Fibroblast of the aortic adventitia (primary cell): ENCODE measurements around the gene CNTFR. TPM values are rescaled to one million over a fixed set of nuclear protein-coding genes. Genes with fewer than 3 reads are reported as not detected.
"Not testable (repeated sequence)": the region's sequence is repeated elsewhere in the genome, so short reads cannot be mapped to it uniquely, and the experiment has no call there.

Experiments used
- DNase-seq: peaks from one replicate; pipeline ENCODE4 v3.0.0-alpha.2; 2010; ENCODE audit warnings: low read depth
- H3K4me3 ChIP-seq: 2 replicates; pipeline ENCODE4 v1.5.1; 2011; ENCODE audit warnings: low read depth, mild to moderate bottlenecking, control low read depth, low read length, moderate library complexity
- total RNA-seq: library from RNA; depleted of rRNA; stranded (reverse); fragments of >200 nt; gene quantifications from 2 replicates; pipeline ENCODE4 v1.2.3, GENCODE V29; 2012; ENCODE audit warnings: low replicate concordance
- TF ChIP-seq, protein P1 (sequence below): IDR thresholded peaks from 2 replicates; pipeline ENCODE4 v1.5.1; 2011; ENCODE audit warnings: mild to moderate bottlenecking, low read length, control low read depth, inconsistent platforms; ENCODE audit not compliant: insufficient read depth

CNTFR gene
- total RNA-seq, 1 donor, result not detected

DNA sequence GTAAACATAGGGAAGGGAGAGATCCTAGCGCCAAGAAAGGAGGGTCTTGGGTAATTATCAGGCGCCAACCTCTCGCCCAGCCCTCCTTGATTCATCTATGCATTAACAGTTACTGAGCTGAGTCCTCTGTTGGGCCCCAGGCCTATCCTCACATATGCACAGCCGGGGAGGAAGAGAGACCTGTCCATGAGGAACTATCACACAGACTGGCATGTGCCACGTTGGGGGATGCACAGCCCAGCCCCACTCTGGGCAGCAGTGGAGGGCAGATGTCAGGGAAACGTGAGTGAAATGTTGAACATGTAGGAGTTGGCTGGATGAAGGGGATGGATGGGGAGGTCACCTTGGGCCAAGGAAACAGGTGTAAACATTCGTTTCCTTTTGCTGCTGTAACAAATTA is 48.0 kb downstream of the CNTFR start:
- TF ChIP-seq, protein P1, sequence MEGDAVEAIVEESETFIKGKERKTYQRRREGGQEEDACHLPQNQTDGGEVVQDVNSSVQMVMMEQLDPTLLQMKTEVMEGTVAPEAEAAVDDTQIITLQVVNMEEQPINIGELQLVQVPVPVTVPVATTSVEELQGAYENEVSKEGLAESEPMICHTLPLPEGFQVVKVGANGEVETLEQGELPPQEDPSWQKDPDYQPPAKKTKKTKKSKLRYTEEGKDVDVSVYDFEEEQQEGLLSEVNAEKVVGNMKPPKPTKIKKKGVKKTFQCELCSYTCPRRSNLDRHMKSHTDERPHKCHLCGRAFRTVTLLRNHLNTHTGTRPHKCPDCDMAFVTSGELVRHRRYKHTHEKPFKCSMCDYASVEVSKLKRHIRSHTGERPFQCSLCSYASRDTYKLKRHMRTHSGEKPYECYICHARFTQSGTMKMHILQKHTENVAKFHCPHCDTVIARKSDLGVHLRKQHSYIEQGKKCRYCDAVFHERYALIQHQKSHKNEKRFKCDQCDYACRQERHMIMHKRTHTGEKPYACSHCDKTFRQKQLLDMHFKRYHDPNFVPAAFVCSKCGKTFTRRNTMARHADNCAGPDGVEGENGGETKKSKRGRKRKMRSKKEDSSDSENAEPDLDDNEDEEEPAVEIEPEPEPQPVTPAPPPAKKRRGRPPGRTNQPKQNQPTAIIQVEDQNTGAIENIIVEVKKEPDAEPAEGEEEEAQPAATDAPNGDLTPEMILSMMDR, result no peak

DNA sequence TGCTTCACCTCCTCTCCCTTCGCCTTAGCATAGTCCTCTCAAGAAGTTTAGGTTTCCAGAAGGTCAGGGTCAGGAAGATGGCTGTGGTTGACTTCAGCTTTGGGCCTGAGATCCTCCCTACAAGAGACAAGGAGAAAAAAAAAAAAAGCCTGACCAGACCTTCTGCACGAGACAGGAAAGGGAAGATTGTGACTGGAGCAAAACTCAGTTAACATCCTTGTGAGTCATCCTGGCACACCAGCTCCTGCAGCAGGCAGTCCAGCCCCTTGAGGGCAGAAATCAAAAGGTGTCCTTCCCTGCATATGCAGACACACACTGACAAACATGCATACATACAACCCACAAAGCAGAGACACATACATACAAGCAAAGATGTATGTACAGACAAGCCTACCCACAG is 48.7 kb downstream of the CNTFR start:
- no peak overlapping the region for H3K4me3 ChIP-seq
- peak; percentile 51 for DNase-seq
- TF ChIP-seq, protein P1, result peak; percentile 16

More for the DNA sequence above, 48.0 kb downstream of the CNTFR start:
- DNase-seq, result no peak
- no peak overlapping the region for H3K4me3 ChIP-seq

DNA sequence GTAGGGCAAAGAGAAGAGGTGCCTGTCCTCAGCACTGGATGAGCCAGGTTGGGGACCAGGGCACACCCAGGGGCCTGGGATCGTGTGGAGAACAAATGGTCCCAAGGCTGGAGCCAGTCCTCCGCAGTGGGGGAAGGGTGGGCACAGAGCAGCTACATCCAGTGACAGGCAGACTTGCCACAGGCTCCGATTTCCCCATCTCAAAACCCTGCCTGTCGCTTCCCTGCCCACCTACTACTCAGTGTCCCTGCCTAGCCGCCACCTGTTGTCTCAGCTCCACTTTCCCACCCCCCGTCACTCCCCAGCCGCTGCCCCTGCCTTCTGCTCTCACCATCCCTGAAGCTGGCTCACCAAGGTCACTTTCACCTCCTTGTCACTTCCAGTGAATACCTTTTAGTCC is 52.8 kb downstream of the CNTFR start:
- TF ChIP-seq, protein P1, result no peak
- DNase-seq, result no peak
- no peak overlapping the region for H3K4me3 ChIP-seq

DNA sequence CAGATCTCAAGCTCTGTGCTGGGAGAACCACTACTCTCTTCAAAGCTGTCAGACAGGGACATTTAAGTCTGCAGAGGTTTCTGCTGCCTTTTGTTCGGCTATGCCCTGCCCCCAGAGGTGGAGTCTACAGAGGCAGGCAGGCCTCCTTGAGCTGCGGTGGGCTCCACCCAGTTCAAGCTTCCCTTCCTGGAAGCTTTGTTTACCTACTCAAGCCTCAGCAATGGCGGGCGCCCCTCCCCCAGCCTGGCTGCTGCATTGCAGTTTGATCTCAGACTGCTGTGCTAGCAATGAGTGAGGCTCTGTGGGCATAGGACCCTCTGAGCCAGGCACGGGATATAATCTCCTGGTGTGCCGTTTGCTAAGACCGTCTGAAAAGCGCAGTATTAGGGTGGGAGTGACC is 57.5 kb downstream of the CNTFR start:
- H3K4me3 ChIP-seq, DNase-seq: not testable (repeated sequence)

DNA sequence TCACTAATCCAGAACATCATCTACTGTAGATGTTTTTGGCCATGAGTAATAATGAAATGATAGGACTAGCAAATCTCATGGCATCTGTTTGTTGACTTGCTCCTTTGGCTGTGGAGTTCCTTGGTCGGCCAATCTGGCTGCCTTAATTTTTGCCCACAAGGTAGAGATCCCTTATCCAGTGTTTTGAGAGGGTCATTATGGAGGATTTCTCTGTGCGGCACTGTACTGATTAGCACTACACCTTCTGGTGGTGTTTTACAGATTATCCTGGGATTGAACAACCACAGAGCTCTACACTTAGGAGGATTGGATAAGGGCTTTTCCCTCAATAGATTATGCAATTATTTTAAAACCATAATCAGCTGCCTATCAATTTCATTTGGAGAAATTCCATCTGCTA is 63.5 kb downstream of the CNTFR start:
- no peak overlapping the region for H3K4me3 ChIP-seq

DNA sequence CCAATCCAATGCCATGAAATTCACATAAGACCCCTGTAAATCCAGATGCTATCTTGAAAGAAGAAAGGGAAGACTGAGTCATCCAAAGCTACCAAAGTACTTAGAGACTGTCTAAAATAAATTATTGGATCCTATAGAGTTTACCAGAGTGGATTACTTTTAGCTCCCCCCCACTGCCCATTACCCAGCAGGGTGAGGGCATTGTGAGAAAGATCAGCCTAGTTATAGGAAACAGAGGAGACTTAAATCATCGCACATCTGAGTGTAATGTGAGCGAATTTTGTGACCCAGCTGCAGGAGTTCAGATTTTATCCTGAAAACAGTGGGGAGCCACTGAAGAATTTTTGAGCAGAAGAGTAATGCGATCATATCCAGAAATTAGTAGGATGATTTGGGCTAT is 65.2 kb downstream of the CNTFR start:
- DNase-seq, result no peak
- TF ChIP-seq, protein P1, result no peak
- no peak overlapping the region for H3K4me3 ChIP-seq

More for the DNA sequence above, 63.5 kb downstream of the CNTFR start:
- TF ChIP-seq, protein P1, result no peak
- no peak for DNase-seq

DNA sequence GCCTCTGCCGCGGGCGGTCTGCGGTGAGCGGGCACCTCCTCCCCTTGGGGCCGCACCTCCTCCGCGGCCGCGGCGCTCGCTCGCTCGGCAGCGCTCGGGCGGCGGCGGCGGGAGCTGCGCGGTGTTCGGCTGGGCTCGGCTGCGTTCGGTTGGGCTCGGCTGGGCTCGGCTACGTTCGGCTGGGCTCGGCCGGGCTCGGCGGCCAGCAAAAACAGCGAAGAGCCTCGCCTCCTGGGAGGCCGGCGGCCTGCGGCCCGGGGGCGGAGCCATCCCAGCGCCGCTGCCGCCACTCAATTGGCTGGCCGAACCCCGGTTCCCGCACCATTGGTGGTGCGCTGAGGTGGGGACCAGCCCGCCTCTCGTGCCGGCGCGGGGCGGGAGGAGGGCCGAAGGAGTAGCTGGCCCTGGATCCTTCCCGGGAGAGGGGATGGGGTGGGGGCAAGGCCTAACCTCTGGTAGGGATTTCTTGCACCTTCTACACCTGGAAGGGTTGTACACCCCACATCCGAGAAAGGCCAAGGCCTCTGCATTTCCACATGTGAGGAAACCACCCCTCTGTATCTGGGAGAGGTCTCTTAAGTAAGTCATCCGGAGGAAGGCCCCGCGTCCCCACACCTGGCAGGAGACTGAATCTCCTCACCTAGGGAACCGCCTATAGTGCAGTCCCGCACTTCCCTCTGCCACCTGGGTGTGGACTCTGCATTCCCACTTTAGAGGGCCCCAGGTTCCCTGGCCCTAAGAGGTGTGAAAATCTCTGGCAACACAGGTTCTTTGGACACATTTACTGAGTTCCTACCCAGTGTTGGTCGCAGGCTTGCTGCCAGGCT is 66.3 kb downstream of the CNTFR start, which contains the start of gene ENHO:
TSS of gene ENHO (minus strand) at position 20 of the 827 bp plus-strand sequence. CDS start 1,295 bp downstream, outside the sequence.
- peak; percentile 74 for DNase-seq
- H3K4me3 ChIP-seq, result peak within 1 kb of the TSS; percentile 53
- TF ChIP-seq, protein P1, result no peak
